ENCODE measurements around the gene UCK2. TPM values are rescaled to one million over a fixed set of nuclear protein-coding genes. Genes with fewer than 3 reads are reported as not detected.

The UCK2 gene
- total RNA-seq, 2 experiments from 2014 or later = 69.4 to 81.5 TPM

DNA sequence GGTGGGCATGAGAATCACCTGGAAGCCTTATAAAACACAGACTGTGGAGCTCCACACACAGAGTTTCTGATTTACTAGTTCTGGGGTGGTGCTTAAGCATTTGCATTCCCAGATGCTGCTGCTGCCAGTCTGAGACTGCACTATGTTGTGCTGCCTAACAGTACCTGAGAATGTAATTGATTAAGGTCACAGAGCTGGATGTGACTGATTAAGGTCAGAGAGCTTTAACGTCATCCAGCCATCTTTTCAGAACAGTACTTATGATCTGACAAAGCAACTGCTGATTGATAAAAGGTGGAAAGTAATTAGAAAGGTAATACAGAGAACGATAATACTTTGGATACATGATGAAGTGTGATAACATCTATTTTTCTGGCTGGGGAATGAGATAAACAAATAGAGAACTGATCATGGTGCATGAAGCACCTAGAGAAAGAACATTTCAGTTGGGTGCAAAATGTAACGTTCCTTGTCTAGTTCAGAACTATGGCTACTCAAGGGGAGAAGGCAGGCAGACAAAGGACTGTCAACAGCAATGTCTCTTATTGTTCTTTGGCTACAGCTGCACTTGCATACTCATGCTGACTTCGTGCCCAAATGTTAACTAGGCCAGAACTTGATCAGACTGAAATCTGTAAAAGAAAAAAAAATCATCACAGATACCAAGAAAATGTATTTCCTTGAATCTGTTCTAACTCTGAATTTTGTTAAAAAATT, 3.7 kb upstream of the UCK2 start:
- CTCF ChIA-PET = interaction anchor here (0.7 to 1.1 kb wide), 2 partner anchors 223 to 430 kb away, joined by 3 to 4 read pairs; no protein-coding TSS in a partner anchor

DNA sequence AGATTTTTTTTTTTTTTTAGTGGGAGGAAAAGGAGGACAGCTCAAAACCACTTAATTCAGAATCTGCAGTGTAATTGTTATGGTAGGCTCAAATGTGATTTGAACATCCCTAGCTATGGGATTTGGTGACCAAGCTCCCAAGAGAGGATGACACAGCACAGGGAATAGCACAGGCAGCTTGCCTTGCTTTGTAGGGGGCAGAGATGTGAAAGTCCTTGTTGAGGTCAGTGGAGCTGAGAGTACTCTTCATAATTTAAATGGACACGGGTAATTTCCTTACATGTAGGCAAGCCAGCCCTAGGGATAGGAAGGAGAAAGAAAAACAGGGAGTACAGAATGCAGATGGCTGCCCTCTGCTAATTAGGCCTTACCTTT, 3.2 kb upstream of the UCK2 start:
- DNase-seq = no peak
- H3K9me3 Mint-ChIP-seq (ENCODE audit: low read depth) = no peaks in the 10 kb centered on the region
- peaks cover 6% of the 10 kb centered on the region for H3K4me1 Mint-ChIP-seq
- peaks cover under 1% of the 10 kb centered on the region for H3K36me3 Mint-ChIP-seq (ENCODE audit: low read depth)
- H3K27ac Mint-ChIP-seq = no peak overlapping the region
- no peaks in the 10 kb centered on the region for H3K27me3 Mint-ChIP-seq
- ATAC-seq = no peak
- POLR2A ChIA-PET = interaction anchor here (0.6 kb wide), 1 partner anchor 55 kb away, joined by 5 read pairs; no protein-coding TSS in a partner anchor
- no peak overlapping the region for H3K4me3 Mint-ChIP-seq
- intact Hi-C loops (cut with DNase I, micrococcal nuclease) = no loop called here
- CTCF ChIA-PET = interaction anchor here (0.7 to 1.1 kb wide), 2 partner anchors 224 to 431 kb away, joined by 3 to 4 read pairs; no protein-coding TSS in a partner anchor

More for the DNA sequence above, 3.7 kb upstream of the UCK2 start:
- Mint-ChIP-seq H3K9me3 (ENCODE audit: low read depth) (no peaks in the 10 kb centered on the region), H3K27ac (no peak overlapping the region), H3K4me3 (no peak overlapping the region), H3K27me3 (no peaks in the 10 kb centered on the region), H3K4me1 (peaks cover 5% of the 10 kb centered on the region), H3K36me3 (ENCODE audit: low read depth) (no peaks in the 10 kb centered on the region)
- no peak for ATAC-seq
- no peak for DNase-seq
- intact Hi-C loops (cut with DNase I, micrococcal nuclease) = no loop called here
- POLR2A ChIA-PET = interaction anchor here (0.6 kb wide), 1 partner anchor 54 kb away, joined by 5 read pairs; no protein-coding TSS in a partner anchor

GRCh38 chr1:165826565-165827267, 698 bp upstream of the UCK2 start:
- Mint-ChIP-seq H3K4me3 (peak overlapping the region; percentile 96), H3K9me3 (ENCODE audit: low read depth) (no peaks in the 10 kb centered on the region), H3K4me1 (peaks cover 13% of the 10 kb centered on the region), H3K27ac (peak overlapping the region; percentile 65), H3K27me3 (no peaks in the 10 kb centered on the region), H3K36me3 (ENCODE audit: low read depth) (peaks cover 13% of the 10 kb centered on the region)
- POLR2A ChIA-PET = no interaction called here
- ATAC-seq (no peak), DNase-seq (no peak)
- intact Hi-C loops (cut with DNase I, micrococcal nuclease) = loop anchor here (1.0 to 5.0 kb wide), 12 partner anchors 45 to 666 kb away; partner anchors contain the start of genes ALDH9A1 (in 2 of the 2), TMCO1 (in 2 of the 2) and FAM78B (in 1 of the 2)
- CTCF ChIA-PET = interaction anchor here (0.6 to 1.7 kb wide), 5 partner anchors 15 to 226 kb away, joined by 3 to 5 read pairs (median 3); no protein-coding TSS in a partner anchor

- peak; percentile 61 for ATAC-seq
- CTCF ChIA-PET = interaction anchor here (0.6 to 1.7 kb wide), 6 partner anchors 13 to 196 kb away, joined by 3 to 4 read pairs (median 3); partner anchors contain the start of gene TMCO1
- Mint-ChIP-seq H3K4me3 (peak overlapping the region; percentile 96), H3K36me3 (ENCODE audit: low read depth) (peaks cover 17% of the 10 kb centered on the region), H3K9me3 (ENCODE audit: low read depth) (no peaks in the 10 kb centered on the region), H3K27ac (peak overlapping the region; percentile 92), H3K27me3 (no peaks in the 10 kb centered on the region), H3K4me1 (peaks cover 13% of the 10 kb centered on the region)
- POLR2A ChIA-PET = interaction anchor here (0.6 to 1.1 kb wide), 5 partner anchors 46 to 1393 kb away, joined by 3 to 5 read pairs (median 3); partner anchors contain the start of gene POU2F1
- intact Hi-C loops (cut with DNase I, micrococcal nuclease) = loop anchor here (5.0 kb wide), 5 partner anchors 44 to 664 kb away; partner anchors contain the start of genes ALDH9A1 (in 1 of the 2) and FAM78B (in 1 of the 2)
- DNase-seq = peak; percentile 73
Measured at GRCh38 chr1:165828103-165828668, 772 bp downstream of the UCK2 start.

GRCh38 chr1:165828669-165829329, 1.4 kb downstream of the UCK2 start:
- intact Hi-C loops (cut with DNase I, micrococcal nuclease) = loop anchor here (5.0 kb wide), 5 partner anchors 44 to 664 kb away; partner anchors contain the start of genes ALDH9A1 (in 1 of the 2) and FAM78B (in 1 of the 2)
- peak overlapping the region; percentile 92 for H3K27ac Mint-ChIP-seq
- H3K4me3 Mint-ChIP-seq = peak overlapping the region; percentile 96
- CTCF ChIA-PET = interaction anchor here (0.6 to 1.4 kb wide), 10 partner anchors 16 to 236 kb away, joined by 3 to 4 read pairs (median 3); partner anchors contain the start of gene TMCO1
- H3K36me3 Mint-ChIP-seq (ENCODE audit: low read depth) = peaks cover 17% of the 10 kb centered on the region
- H3K27me3 Mint-ChIP-seq = no peaks in the 10 kb centered on the region
- POLR2A ChIA-PET = interaction anchor here (0.6 to 1.1 kb wide), 7 partner anchors 46 to 1392 kb away, joined by 3 to 5 read pairs (median 3); partner anchors contain the start of genes MGST3 and POU2F1
- ATAC-seq (peak; percentile 3), DNase-seq (peak; percentile 41)
- no peaks in the 10 kb centered on the region for H3K9me3 Mint-ChIP-seq (ENCODE audit: low read depth)
- H3K4me1 Mint-ChIP-seq = peaks cover 13% of the 10 kb centered on the region

- Mint-ChIP-seq H3K4me3 (peak overlapping the region; percentile 96), H3K4me1 (peaks cover 15% of the 10 kb centered on the region)
- POLR2A ChIA-PET = interaction anchor here (0.7 to 1.1 kb wide), 2 partner anchors 58 to 199 kb away, joined by 4 to 9 read pairs; partner anchors contain the start of gene MGST3
Measured at GRCh38 chr1:165829888-165830287, 2.5 kb downstream of the UCK2 start.

GRCh38 chr1:165831146-165831545, 3.7 kb downstream of the UCK2 start:
- no peak for ATAC-seq
- CTCF ChIA-PET = interaction anchor here (1.2 kb wide), 2 partner anchors 11 to 107 kb away, joined by 3 read pairs; no protein-coding TSS in a partner anchor
- H3K4me1 Mint-ChIP-seq = peaks cover 15% of the 10 kb centered on the region

More at GRCh38 chr1:165829888-165830287, 2.5 kb downstream of the UCK2 start:
- Mint-ChIP-seq H3K36me3 (ENCODE audit: low read depth) (peaks cover 17% of the 10 kb centered on the region), H3K27me3 (no peaks in the 10 kb centered on the region), H3K9me3 (ENCODE audit: low read depth) (no peaks in the 10 kb centered on the region), H3K27ac (no peak overlapping the region)
- intact Hi-C loops (cut with DNase I, micrococcal nuclease) = loop anchor here (5.0 kb wide), 5 partner anchors 42 to 662 kb away; partner anchors contain the start of genes ALDH9A1 (in 1 of the 2) and FAM78B (in 1 of the 2)
- CTCF ChIA-PET = interaction anchor here (0.6 to 1.4 kb wide), 5 partner anchors 14 to 237 kb away, joined by 3 to 4 read pairs (median 3); no protein-coding TSS in a partner anchor
- ATAC-seq (no peak), DNase-seq (no peak)

DNA sequence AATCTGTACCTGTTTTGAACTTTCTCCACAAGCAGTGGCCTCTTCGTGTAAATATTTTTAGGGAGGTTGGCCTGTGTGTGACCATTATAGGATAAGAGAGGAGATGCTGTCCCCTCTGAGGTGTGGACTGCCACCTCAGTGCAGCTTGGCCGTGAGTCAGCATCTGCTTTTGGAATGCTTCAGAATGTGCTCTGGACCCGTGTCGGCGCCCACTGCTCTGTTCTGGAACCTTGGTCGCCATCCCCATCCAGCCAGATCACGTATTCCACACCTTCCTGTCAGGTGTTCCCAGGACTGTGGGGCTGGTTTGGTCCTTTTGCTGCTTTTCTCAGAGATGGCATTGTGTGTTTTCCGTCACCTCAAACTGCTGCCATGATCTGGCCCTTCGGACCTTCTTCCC, 5.5 kb downstream of the UCK2 start:
- intact Hi-C loops (cut with DNase I, micrococcal nuclease) = no loop called here
- Mint-ChIP-seq H3K9me3 (ENCODE audit: low read depth) (no peaks in the 10 kb centered on the region), H3K27ac (no peak overlapping the region), H3K4me3 (no peak overlapping the region), H3K36me3 (ENCODE audit: low read depth) (peaks cover 17% of the 10 kb centered on the region), H3K27me3 (no peaks in the 10 kb centered on the region), H3K4me1 (peaks cover 12% of the 10 kb centered on the region)
- ATAC-seq = no peak
- CTCF ChIA-PET = no interaction called here
- DNase-seq = no peak
- POLR2A ChIA-PET = no interaction called here

More at GRCh38 chr1:165831146-165831545, 3.7 kb downstream of the UCK2 start:
- intact Hi-C loops (cut with DNase I, micrococcal nuclease) = no loop called here
- DNase-seq = no peak
- Mint-ChIP-seq H3K4me3 (no peak overlapping the region), H3K27ac (no peak overlapping the region), H3K27me3 (no peaks in the 10 kb centered on the region), H3K9me3 (ENCODE audit: low read depth) (no peaks in the 10 kb centered on the region), H3K36me3 (ENCODE audit: low read depth) (peaks cover 17% of the 10 kb centered on the region)
- POLR2A ChIA-PET = no interaction called here

- Mint-ChIP-seq H3K27ac (no peak overlapping the region), H3K36me3 (ENCODE audit: low read depth) (peaks cover 17% of the 10 kb centered on the region), H3K4me3 (no peak overlapping the region), H3K9me3 (ENCODE audit: low read depth) (no peaks in the 10 kb centered on the region), H3K27me3 (no peaks in the 10 kb centered on the region), H3K4me1 (peaks cover 12% of the 10 kb centered on the region)
- CTCF ChIA-PET = no interaction called here
- ATAC-seq = no peak
- POLR2A ChIA-PET = no interaction called here
- no peak for DNase-seq
- intact Hi-C loops (cut with DNase I, micrococcal nuclease) = no loop called here
Measured at GRCh38 chr1:165833358-165833757, 5.9 kb downstream of the UCK2 start.

GRCh38 chr1:165834229-165834628, 6.8 kb downstream of the UCK2 start:
- POLR2A ChIA-PET = no interaction called here
- intact Hi-C loops (cut with DNase I, micrococcal nuclease) = no loop called here
- DNase-seq = no peak
- Mint-ChIP-seq H3K36me3 (ENCODE audit: low read depth) (peaks cover 16% of the 10 kb centered on the region), H3K4me3 (no peak overlapping the region), H3K4me1 (peaks cover 11% of the 10 kb centered on the region), H3K27ac (no peak overlapping the region), H3K9me3 (ENCODE audit: low read depth) (no peaks in the 10 kb centered on the region), H3K27me3 (no peaks in the 10 kb centered on the region)
- no peak for ATAC-seq
- CTCF ChIA-PET = no interaction called here

All from activated CD4-positive, alpha-beta T cell treated with anti-CD3 and anti-CD28 coated beads for 36 hours (primary cell).